HG02870 (cell line): ENCODE data around the gene EIF2B4.
"Not testable (repeated sequence)": the region's sequence is repeated elsewhere in the genome, so short reads cannot be mapped to it uniquely, and the experiment has no call there.

Experiments used
- ATAC-seq: cut with Tn5 transposase; IDR thresholded peaks from one replicate; pipeline ENCODE4 v1.9.1; 2021; ENCODE audit warnings: mild to moderate bottlenecking, moderate library complexity; ENCODE audit not compliant: unreplicated experiment

EIF2B4 gene

DNA sequence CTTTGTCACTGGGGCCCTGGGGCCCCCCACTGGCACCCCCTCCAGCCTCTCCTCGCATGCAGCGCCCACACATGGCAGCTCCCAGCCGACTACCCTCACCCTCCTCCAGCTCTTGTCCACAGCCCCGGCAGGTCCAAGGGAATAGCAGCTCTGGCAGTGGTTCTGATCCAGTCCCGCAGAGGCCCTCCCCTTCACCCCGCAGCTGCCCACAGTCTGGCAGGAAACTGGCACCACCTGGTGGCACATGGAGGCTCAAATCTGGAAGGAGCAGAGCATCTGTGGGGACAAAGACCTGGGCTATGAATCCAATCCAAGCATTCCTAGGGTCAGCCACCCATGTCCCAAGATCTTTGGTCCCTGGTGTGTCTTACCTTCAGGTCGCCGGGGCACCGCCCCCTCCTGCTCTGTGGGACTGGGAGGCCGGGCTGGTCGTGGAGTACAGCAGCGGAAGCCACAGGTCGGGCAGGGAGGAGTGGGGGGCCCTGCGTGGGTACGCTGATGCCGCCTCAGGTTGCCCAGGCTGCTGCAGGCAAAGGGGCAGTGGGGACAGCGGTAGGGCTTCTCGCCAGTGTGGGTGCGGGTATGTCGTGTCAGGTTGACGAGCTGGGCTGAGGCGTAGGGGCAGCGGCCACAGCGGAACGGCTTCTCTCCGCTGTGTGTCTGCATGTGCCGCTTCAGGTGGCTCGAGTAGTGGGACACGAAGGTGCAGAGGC is 8.1 kb upstream of the EIF2B4 start:
- ATAC-seq = no peak

DNA sequence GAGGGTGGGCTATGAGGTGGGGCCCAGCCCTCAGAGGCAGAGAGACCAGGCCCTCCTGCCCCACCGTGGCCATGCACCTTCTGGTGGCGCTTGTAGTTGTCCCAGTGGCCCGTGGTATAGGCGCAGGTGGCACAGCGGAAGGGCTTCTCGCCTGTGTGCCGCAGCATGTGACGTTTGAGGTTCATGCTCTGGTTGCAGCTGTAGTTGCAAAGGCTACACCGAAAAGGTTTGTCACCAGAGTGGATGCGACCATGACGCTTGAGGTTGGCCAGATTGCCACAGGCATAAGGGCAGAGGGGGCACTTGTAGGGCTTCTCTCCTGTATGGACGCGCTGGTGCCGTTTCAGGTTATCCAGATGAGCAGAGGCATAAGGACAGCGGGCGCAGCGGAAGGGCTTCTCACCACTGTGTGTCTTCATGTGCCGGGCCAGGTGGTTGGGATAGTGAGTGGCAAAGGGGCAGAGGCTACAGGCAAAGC is 7.5 kb upstream of the EIF2B4 start:
- no peak for ATAC-seq

DNA sequence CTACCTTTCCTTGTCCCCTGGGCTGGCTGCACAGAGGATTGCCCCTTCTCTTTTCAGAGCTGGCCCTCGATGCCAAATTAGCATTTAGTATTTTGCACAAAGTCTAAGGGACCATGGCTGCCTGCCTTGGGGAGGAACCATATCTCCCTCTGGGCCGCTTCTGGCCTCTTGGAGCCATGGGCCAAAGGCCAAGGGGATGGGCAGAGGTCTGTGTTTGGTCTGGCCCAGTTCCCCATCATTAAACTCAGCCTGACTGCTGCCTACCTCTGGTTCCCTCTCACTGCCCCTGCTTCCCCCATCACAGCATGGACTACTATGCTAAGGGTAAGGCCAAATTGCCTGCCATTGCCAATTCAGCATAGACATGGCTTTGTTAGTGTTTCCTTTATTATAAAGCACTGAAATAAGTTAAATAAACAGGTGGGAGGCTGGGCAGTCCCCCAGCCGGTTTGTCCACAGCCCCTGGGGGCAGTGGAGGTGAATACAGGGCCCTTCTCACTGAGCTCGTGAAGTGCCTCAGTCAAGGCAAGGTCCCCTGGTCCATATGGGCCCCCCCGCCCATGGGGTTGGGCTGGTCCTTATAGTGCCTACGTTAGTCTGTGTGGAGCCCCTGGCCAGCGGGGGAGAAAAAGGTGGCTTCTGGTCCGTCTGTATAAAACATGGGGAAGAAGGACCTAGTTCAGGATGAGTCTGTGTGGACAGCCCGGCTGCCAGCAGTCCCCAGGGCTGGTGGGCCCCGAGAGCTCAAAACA is 6.9 kb upstream of the EIF2B4 start:
- no peak for ATAC-seq

GRCh38 chr2:27376151-27376865 is 6.2 kb upstream of the EIF2B4 start:
- ATAC-seq = no peak

DNA sequence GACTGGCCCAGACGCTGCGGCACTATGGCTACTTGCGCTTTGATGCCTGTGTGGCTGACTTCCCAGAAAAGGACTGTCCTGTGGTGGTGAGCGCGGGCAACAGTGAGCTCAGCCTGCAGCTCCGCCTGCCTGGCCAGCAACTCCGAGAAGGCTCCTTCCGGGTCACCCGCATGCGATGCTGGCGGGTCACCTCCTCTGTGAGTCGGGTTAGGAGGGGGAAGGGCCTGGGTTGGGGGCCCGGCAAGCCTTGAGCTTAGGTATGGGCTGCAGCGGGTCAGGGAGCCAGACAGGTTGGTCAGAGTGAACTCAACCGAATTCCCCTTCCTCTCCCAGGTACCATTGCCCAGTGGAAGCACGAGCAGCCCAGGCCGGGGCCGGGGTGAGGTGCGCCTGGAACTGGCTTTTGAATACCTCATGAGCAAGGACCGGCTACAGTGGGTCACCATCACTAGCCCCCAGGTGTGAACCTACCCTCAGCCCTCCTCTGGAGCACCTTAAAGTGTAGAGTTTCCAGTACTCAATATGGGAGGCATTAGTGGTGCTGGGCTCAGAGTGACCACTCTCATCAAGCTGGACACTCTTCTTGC is 5.5 kb upstream of the EIF2B4 start:
- no peak for ATAC-seq

GRCh38 chr2:27373567-27373966 is 3.4 kb upstream of the EIF2B4 start:
- no peak for ATAC-seq

GRCh38 chr2:27372937-27373336 is 2.8 kb upstream of the EIF2B4 start:
- ATAC-seq = no peak

DNA sequence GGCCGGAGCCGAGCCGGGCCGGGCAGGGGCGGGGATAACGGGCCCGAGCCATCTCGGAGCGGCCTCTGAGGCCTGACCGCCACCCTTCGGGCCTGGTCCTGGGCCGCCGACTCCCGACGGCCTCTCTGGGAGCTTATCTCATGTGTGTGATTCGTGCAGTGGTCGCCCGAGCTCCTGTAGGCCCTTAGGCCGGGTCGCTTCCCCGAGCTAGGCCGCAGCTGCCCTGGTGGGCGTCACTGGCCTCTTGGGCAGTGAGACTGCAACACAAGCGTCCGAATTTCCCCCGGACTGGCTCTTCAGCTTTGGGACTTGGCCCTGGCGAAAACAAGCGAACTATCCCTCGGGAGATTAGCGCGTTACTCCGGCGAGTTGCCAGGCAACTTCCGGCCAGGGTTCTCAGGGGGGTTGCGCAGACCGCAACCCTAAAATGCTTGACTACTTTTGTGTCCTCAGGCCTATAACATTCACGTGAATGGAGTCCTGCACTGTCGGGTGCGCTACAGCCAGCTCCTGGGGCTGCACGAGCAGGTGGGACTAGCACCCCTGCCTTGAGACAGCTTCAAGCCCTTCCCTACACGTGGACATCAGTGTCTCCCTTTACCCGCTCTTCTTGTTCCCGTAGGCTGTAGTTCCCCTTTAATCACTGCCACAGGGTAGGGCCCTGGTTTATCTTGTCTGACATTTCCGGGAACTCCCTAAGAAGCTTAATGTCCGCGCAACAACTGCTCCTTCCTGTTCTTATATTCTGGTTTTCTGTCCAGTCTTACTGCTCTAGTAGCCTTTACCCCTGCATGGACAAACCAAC is 880 bp upstream of the EIF2B4 start:
- peak; percentile 27 for ATAC-seq

DNA sequence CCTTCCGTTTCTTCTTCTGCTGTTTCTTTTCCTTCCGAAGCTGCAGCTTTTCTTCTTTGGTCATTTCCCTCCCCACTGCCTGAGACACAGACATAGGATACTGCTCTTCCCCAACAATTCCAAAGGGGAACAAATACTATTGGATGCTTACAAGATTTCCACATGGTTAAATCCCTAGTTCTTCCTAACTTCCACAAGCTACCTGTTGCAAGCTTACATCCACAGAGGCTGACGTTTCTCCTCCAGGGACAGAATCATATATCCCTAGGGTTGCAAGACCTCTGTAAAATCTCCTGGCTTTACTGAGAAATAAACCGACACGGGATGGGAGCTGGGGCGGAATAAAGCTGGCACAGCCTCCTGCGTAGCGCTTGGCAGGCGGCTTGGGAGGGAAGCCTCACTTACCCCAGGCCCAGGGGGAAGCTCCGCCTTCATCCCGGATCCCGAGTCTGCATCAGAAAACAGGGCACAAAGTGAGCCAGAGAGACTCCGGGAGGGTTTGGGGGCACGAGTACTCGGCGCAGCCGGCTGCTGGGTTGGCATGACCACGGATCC is 590 bp downstream of the EIF2B4 start:
- ATAC-seq = peak; percentile 1

- no peak for ATAC-seq
These were observed 6.2 kb downstream of the EIF2B4 start for GRCh38 chr2:27363933-27364332.

DNA sequence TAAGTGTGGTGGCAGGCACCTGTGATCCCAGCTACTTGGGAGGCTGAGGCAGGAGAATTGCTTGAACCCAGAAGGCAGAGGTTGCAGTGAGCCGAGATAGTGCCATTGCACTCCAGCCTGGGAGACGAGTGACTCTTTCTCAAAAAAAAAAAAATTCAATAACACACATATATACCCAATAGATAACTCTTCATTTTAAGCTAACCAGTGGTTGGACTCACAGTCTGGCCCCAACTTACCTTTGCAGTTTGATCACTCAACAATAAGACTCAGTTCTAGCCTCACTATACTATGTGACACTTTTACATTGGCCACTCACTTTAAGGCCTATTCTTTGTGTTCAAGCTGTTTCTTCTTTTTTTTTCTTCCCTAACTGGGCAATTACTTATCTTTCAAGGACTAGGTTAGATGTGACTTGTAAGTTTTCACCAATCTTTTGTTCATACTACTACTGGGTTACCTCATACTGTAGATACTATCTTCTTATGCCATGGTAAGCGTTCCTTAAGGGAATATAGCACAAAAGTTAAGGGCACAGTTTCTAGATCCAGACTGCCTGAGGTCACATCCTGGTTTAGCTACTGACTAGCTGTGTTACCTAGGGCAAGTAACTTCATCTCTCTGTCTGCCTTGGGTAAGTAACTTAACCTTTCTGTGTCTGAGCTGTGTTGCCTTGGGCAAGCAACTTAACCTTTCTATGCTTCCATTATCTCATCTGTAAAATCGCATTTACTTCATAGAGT is 7.3 kb downstream of the EIF2B4 start:
- ATAC-seq = no peak

GRCh38 chr2:27356382-27357181 is 13.6 kb downstream of the EIF2B4 start, which contains the start of gene GTF3C2:
TSS of gene GTF3C2 (minus strand) at chr2:27356764. CDS start at chr2:27343554, 13,210 bp downstream.
- ATAC-seq = peak; percentile 86

GRCh38 chr2:27356056-27356381 is 14.1 kb downstream of the EIF2B4 start:
- peak; percentile 17 for ATAC-seq

DNA sequence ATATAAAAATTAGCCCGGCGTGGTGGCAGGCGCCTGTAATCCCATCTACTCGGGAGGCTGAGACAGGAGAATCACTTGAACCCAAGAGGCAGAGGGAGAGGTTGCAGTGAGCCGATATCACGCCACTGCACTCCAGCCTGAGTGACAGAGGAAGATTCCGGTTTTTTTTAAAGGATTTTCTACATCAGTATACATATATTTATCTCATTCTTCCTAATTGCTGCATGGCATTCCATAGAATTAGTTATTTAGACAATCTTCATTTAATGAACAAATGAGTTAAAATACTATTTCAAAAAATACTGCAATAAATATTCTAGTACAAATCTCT is 15.6 kb downstream of the EIF2B4 start:
- ATAC-seq = no peak

DNA sequence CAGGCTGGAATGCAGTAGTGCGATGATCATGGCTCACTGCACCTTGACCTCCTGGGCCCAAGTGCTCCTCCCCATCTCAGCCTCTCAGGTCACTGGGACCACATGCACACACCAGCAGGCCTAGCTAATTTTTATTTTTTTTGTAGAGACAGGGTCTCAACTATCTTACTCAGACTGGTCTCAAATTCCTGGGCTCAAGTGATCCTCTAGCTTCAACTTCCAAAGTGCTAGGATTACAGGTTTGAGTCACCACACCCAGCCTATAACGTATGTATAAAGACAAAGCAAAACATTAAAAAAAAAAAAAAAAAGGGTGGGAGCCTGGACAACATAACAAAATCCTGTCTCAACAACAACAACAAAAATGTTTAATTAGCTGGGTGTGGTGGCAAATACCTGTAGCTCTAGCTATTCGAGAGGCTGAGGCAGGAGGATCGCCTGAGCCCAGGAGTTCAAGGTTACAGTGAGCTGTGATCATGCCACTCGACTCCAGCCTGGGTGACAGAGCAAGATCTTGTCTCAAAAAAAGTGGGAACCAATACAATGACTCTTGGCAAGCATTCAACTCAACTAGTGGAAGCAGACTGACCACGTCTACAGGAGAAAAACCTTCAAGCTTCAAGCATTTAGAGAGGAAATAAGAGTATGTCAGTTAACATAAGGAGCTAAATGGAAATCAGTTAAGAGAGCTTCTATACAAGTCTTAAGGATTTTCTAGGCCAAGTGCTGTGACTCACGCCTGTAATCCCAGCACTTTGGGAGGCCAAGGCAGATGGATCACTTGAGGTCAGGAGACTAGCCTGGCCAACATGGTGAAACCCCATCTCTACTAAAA is 16.2 kb downstream of the EIF2B4 start:
- ATAC-seq = no peak

GRCh38 chr2:27353386-27353761 is 16.8 kb downstream of the EIF2B4 start:
- ATAC-seq = not testable (repeated sequence)

- ATAC-seq = no peak
These were observed 18.1 kb downstream of the EIF2B4 start for GRCh38 chr2:27351802-27352598.
